Measurements from ENCODE around the gene SEMA3C.
A peak's percentile ranks its signal among the peaks of the same experiment; 100 is the strongest.

SEMA3C gene

DNA sequence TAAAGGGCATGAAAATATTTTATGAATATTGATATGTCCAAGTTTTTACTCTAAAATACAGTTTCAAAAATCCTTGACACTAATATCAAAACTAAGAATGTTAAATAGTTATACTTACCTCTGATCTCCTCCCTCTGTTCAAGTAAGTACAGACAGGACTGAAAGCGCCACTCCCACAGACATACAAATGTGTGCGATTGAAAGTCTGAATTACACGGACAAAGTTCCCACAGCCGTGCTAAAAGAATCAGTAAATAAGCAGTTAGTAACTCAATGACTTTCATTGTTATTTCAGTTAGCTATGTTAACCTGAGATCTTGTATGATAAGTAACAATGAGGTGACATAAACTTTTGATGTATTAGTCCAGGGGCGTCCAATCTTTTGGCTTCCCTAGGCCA, 100.7 kb downstream of the SEMA3C start:
- H3K9me3 ChIP-seq (ENCODE audit: control insufficient read depth in 5 of 5, low read length in 5 of 5) = no peaks in the 10 kb centered on the region
- H3K27ac ChIP-seq (ENCODE audit: low read depth, low read length) = no peak overlapping the region
- peaks cover 0 to 5% (median 2%) of the 10 kb centered on the region in 5 donors for H3K36me3 ChIP-seq (ENCODE audit: control insufficient read depth in 5 of 5, insufficient read depth in 5 of 5, low read length in 5 of 5)
- H3K4me1 ChIP-seq (ENCODE audit: control insufficient read depth in 5 of 5, insufficient read depth in 5 of 5, low read length in 5 of 5) = peaks cover 0 to 6% (median 0%) of the 10 kb centered on the region in 5 donors
- no peak overlapping the region for H3K9ac ChIP-seq (ENCODE audit: low read length in 5 of 5)
- no peaks in the 10 kb centered on the region for H3K27me3 ChIP-seq (ENCODE audit: control insufficient read depth in 5 of 5, insufficient read depth in 4 of 5, low read length in 5 of 5)
- H3K4me3 ChIP-seq (ENCODE audit: low read depth in 1 of 5, low read length in 5 of 5) = no peak overlapping the region

DNA sequence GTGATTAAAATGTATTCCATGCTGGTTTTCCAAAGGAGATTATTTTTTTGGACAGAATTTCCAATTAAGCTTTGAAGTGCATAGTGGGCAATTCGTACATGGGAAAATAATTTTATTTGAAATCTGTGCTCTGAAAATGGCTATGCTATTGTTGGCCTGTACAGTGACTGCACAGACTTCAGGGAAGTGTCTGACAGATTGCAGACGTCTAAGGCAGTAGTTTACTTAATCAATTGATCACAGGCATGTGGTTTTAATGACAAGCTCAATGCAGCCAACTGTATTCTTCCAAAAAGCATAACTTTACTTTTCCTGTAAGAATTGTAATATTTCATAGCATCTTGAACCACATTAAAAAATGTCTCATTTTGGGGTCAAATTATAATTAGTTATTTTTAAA, 102.0 kb downstream of the SEMA3C start:
- Histone ChIP-seq H3K4me1 (ENCODE audit: control insufficient read depth in 5 of 5, insufficient read depth in 5 of 5, low read length in 5 of 5) (peaks cover 0 to 4% (median 0%) of the 10 kb centered on the region in 5 donors), H3K36me3 (ENCODE audit: control insufficient read depth in 5 of 5, insufficient read depth in 5 of 5, low read length in 5 of 5) (peaks cover 0 to under 1% (median 0%) of the 10 kb centered on the region in 5 donors), H3K9me3 (ENCODE audit: control insufficient read depth in 5 of 5, low read length in 5 of 5) (no peaks in the 10 kb centered on the region), H3K27ac (ENCODE audit: low read depth, low read length) (no peak overlapping the region), H3K4me3 (ENCODE audit: low read depth in 1 of 5, low read length in 5 of 5) (no peak overlapping the region), H3K9ac (ENCODE audit: low read length in 5 of 5) (no peak overlapping the region), H3K27me3 (ENCODE audit: control insufficient read depth in 5 of 5, insufficient read depth in 4 of 5, low read length in 5 of 5) (no peaks in the 10 kb centered on the region)

DNA sequence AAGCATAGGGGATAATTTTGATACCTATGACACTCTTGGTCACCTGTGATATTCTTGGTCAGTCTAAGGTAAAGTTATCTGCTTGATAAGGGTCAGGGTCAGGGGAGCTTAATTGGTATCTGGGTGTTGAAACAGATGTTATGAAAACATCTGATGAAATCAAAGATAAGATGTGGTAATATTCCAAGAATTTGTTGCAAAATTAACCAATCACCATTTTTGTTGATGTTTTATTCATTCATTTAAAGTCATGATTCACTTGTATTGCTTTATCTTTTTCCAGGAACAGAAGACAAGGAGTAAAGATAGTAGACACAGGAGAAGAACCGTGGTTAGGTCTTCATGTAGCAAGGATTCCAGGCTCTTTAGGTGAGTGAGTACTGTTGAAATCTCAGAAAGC, 103.1 kb downstream of the SEMA3C start:
- H3K9ac ChIP-seq (ENCODE audit: low read length in 5 of 5) = peak overlapping the region in 1 of 5 donors; percentile 46
- no peak overlapping the region for H3K4me3 ChIP-seq (ENCODE audit: low read depth in 1 of 5, low read length in 5 of 5)
- no peaks in the 10 kb centered on the region for H3K27me3 ChIP-seq (ENCODE audit: control insufficient read depth in 5 of 5, insufficient read depth in 4 of 5, low read length in 5 of 5)
- H3K27ac ChIP-seq (ENCODE audit: low read depth, low read length) = peak overlapping the region; percentile 62
- H3K4me1 ChIP-seq (ENCODE audit: control insufficient read depth in 5 of 5, insufficient read depth in 5 of 5, low read length in 5 of 5) = peaks cover 0 to 3% (median 0%) of the 10 kb centered on the region in 5 donors
- no peaks in the 10 kb centered on the region for H3K36me3 ChIP-seq (ENCODE audit: control insufficient read depth in 5 of 5, insufficient read depth in 5 of 5, low read length in 5 of 5)
- no peaks in the 10 kb centered on the region for H3K9me3 ChIP-seq (ENCODE audit: control insufficient read depth in 5 of 5, low read length in 5 of 5)

DNA sequence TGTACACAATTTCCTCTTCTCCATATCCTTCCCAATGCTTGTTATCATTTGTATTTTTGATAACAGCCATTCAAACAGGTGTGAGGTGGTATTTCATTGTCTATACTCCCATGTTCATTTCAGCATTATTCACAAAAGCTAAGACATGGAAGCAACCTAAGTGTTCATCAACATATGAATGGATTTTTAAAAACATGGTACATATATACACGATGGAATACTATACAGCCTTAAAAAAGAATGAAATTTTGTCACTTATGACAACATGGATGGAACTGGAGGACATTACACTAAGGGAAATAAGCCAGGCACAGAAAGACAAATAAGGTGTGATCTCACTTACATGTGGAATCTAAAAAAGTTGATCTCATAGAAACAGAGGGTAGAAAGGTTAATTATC, 109.3 kb downstream of the SEMA3C start:
- H3K27me3 ChIP-seq (ENCODE audit: control insufficient read depth in 5 of 5, insufficient read depth in 4 of 5, low read length in 5 of 5) = no peaks in the 10 kb centered on the region
- peaks cover 0 to 12% (median 0%) of the 10 kb centered on the region in 5 donors for H3K36me3 ChIP-seq (ENCODE audit: control insufficient read depth in 5 of 5, insufficient read depth in 5 of 5, low read length in 5 of 5)
- H3K27ac ChIP-seq (ENCODE audit: low read depth, low read length) = peak overlapping the region; percentile 42
- H3K4me3 ChIP-seq (ENCODE audit: low read depth in 1 of 5, low read length in 5 of 5) = no peak overlapping the region
- no peaks in the 10 kb centered on the region for H3K9me3 ChIP-seq (ENCODE audit: control insufficient read depth in 5 of 5, low read length in 5 of 5)
- no peak overlapping the region for H3K9ac ChIP-seq (ENCODE audit: low read length in 5 of 5)
- H3K4me1 ChIP-seq (ENCODE audit: control insufficient read depth in 5 of 5, insufficient read depth in 5 of 5, low read length in 5 of 5) = peaks cover 0 to 12% (median 0%) of the 10 kb centered on the region in 5 donors

DNA sequence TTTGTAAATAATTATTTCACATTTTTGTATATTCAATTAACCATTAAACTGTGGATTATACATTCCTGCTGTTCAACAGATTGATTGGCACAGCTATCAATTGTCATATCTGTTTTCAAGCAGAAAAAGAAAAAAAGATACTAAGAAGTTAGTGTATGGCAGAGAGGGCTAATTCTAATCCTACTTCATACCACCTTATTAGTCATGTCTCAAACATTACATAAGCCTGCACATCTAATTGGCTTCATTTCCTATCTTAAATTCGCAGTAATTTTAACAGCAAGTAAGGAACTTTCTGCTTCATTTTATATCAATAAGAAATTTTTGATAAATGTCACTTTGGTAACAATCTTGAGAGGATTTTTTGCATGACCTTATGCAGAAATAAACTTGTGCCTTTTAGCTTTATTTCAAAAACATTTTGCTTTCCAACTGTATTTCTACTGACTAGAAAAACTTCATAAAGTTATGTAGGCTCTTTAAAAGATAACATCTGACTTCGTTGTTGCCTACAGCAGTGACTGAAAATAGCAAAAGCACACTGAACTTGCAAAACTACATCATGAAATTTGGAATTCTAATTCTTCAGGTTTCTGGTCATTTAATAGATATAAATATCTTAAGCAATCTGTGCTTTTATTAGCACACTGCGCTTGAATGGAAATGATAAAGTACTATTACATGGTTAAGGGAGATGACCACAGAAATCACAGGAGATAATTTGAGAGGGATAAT, 111.5 kb downstream of the SEMA3C start:
- Histone ChIP-seq H3K9me3 (ENCODE audit: control insufficient read depth in 5 of 5, low read length in 5 of 5) (no peaks in the 10 kb centered on the region), H3K27me3 (ENCODE audit: control insufficient read depth in 5 of 5, insufficient read depth in 4 of 5, low read length in 5 of 5) (no peaks in the 10 kb centered on the region), H3K4me3 (ENCODE audit: low read depth in 1 of 5, low read length in 5 of 5) (no peak overlapping the region), H3K4me1 (ENCODE audit: control insufficient read depth in 5 of 5, insufficient read depth in 5 of 5, low read length in 5 of 5) (peaks cover 0 to 12% (median 0%) of the 10 kb centered on the region in 5 donors), H3K36me3 (ENCODE audit: control insufficient read depth in 5 of 5, insufficient read depth in 5 of 5, low read length in 5 of 5) (peaks cover 0 to 19% (median 6%) of the 10 kb centered on the region in 5 donors), H3K9ac (ENCODE audit: low read length in 5 of 5) (peak overlapping the region in 1 of 5 donors; percentile 13), H3K27ac (ENCODE audit: low read depth, low read length) (peak overlapping the region; percentile 55)

DNA sequence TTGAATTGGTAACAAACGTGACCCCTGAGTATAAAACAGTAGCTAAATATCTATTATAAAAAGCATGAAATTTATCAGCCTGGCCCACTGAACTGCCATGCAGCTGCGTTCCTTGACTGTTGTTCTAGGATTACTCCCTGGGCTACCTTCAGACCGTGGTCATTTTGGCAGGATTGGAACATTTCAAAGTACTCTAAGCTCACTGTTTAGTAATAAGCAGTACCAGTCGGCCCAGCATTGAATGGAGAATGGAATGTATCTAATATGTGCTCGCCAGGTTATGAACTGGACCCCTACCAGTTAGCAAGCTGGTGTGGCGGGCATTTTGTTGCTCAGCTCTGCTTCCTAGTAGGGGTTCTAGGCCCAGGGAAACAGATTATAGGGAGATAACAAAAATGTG, 112.2 kb downstream of the SEMA3C start:
- Histone ChIP-seq H3K27ac (ENCODE audit: low read depth, low read length) (peak overlapping the region; percentile 55), H3K27me3 (ENCODE audit: control insufficient read depth in 5 of 5, insufficient read depth in 4 of 5, low read length in 5 of 5) (no peaks in the 10 kb centered on the region), H3K4me1 (ENCODE audit: control insufficient read depth in 5 of 5, insufficient read depth in 5 of 5, low read length in 5 of 5) (peaks cover 0 to 12% (median 0%) of the 10 kb centered on the region in 5 donors), H3K4me3 (ENCODE audit: low read depth in 1 of 5, low read length in 5 of 5) (no peak overlapping the region), H3K9ac (ENCODE audit: low read length in 5 of 5) (no peak overlapping the region), H3K36me3 (ENCODE audit: control insufficient read depth in 5 of 5, insufficient read depth in 5 of 5, low read length in 5 of 5) (peaks cover 0 to 19% (median 6%) of the 10 kb centered on the region in 5 donors), H3K9me3 (ENCODE audit: control insufficient read depth in 5 of 5, low read length in 5 of 5) (no peaks in the 10 kb centered on the region)

DNA sequence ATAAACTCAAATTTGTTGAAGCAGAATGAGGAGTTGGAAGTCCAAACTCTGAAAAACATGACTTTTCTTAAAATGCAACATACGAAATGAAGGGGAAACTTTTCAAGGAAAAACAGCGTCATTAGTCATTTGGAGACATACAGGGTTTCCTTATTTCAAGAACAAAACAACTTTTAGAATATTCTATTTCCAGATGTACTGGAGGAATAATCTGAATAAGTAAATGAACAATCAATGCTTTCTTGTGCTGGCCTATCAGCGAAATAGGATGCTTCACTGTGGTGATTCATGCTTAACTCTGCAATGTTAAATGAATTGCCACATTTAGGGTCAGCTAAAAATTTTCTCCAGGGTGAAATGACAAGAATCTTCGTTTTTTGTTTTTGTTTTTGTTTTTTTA, 114.3 kb downstream of the SEMA3C start:
- peaks cover 0 to 15% (median 6%) of the 10 kb centered on the region in 5 donors for H3K36me3 ChIP-seq (ENCODE audit: control insufficient read depth in 5 of 5, insufficient read depth in 5 of 5, low read length in 5 of 5)
- no peaks in the 10 kb centered on the region for H3K9me3 ChIP-seq (ENCODE audit: control insufficient read depth in 5 of 5, low read length in 5 of 5)
- no peaks in the 10 kb centered on the region for H3K27me3 ChIP-seq (ENCODE audit: control insufficient read depth in 5 of 5, insufficient read depth in 4 of 5, low read length in 5 of 5)
- H3K9ac ChIP-seq (ENCODE audit: low read length in 5 of 5) = no peak overlapping the region
- H3K4me1 ChIP-seq (ENCODE audit: control insufficient read depth in 5 of 5, insufficient read depth in 5 of 5, low read length in 5 of 5) = peaks cover 0 to 12% (median 0%) of the 10 kb centered on the region in 5 donors
- H3K4me3 ChIP-seq (ENCODE audit: low read depth in 1 of 5, low read length in 5 of 5) = no peak overlapping the region
- no peak overlapping the region for H3K27ac ChIP-seq (ENCODE audit: low read depth, low read length)

DNA sequence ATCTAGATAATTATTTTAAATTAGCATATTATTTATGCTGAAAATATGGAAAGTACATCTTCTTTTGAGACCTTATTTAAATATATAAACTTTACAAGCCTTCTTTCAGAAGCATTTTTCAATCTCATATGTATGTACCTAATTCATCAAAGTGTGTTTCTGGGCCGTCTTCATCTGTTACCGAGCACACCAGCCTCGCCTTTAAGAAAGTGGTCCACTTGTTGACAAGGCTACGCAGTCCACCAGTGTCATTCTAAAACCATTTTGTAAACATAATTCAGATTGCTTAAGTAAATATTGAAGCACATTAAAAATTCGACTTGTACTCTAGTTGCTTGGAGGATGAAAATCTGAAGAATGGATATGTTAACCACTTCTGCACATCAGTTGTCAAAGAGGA, 116.3 kb downstream of the SEMA3C start:
- Histone ChIP-seq H3K27me3 (ENCODE audit: control insufficient read depth in 5 of 5, insufficient read depth in 4 of 5, low read length in 5 of 5) (no peaks in the 10 kb centered on the region), H3K27ac (ENCODE audit: low read depth, low read length) (no peak overlapping the region), H3K4me3 (ENCODE audit: low read depth in 1 of 5, low read length in 5 of 5) (no peak overlapping the region), H3K36me3 (ENCODE audit: control insufficient read depth in 5 of 5, insufficient read depth in 5 of 5, low read length in 5 of 5) (peaks cover 0 to 11% (median 8%) of the 10 kb centered on the region in 5 donors), H3K4me1 (ENCODE audit: control insufficient read depth in 5 of 5, insufficient read depth in 5 of 5, low read length in 5 of 5) (peaks cover 0 to 6% (median 0%) of the 10 kb centered on the region in 5 donors), H3K9ac (ENCODE audit: low read length in 5 of 5) (no peak overlapping the region), H3K9me3 (ENCODE audit: control insufficient read depth in 5 of 5, low read length in 5 of 5) (no peaks in the 10 kb centered on the region)

DNA sequence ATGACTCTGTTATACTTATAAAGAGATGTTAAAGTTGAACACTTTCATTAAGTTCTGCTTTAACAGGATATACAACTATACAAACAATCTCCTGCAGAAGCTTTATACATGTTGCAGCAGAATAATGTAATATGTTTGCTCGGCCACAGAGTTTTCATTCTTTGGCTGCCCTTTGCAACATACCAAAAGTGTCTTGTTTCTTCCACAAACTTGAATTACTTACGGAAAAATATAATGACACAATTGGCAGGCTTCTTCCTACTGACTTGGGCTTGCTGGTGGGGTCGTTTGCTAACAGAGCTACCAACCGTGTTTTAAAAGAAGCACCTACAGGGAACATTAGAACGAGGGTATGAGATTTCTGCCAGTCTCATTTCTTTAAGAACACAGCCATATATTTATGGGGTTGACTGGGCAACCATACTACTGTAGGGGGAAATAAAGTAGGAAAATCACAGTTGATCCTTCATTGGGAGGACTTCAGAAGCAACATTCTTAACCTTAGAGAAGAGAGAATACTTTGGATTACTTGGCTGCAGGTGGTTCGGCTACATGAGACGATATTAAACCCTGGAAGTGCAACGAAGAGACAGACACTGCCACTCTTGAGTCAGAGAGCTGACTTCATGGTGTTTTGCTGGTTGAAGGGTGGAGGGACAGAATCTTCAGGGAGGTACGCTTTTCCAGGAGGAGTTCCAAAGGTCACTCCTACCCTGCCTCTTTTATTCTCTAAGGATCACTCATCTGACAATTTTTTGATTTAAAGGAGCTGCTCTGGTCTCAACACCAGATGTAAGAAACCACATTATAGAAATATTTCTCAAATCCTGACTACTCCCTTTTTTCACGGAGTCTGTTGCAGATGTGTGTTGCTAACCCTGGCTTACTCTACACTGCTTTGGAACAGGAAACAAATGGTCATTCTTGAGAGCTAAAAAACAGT, 123.9 kb downstream of the SEMA3C start:
- Histone ChIP-seq H3K27ac (ENCODE audit: low read depth, low read length) (peak overlapping the region; percentile 92), H3K9ac (ENCODE audit: low read length in 5 of 5) (peak overlapping the region in 1 of 5 donors; percentile 13), H3K27me3 (ENCODE audit: control insufficient read depth in 5 of 5, insufficient read depth in 4 of 5, low read length in 5 of 5) (no peaks in the 10 kb centered on the region), H3K9me3 (ENCODE audit: control insufficient read depth in 5 of 5, low read length in 5 of 5) (no peaks in the 10 kb centered on the region), H3K4me1 (ENCODE audit: control insufficient read depth in 5 of 5, insufficient read depth in 5 of 5, low read length in 5 of 5) (peaks cover 3 to 33% (median 21%) of the 10 kb centered on the region in 5 donors), H3K36me3 (ENCODE audit: control insufficient read depth in 5 of 5, insufficient read depth in 5 of 5, low read length in 5 of 5) (peaks cover 0 to 9% (median 4%) of the 10 kb centered on the region in 5 donors), H3K4me3 (ENCODE audit: low read depth in 1 of 5, low read length in 5 of 5) (peak overlapping the region in 2 of 5 donors; percentile 18 to 41)
